Measurements from ENCODE around the gene ARRDC1.
A peak's percentile ranks its signal among the peaks of the same experiment; 100 is the strongest.
"Not testable (repeated sequence)": the region's sequence is repeated elsewhere in the genome, so short reads cannot be mapped to it uniquely, and the experiment has no call there.

Gene ARRDC1

GRCh38 chr9:137605121-137606004, at the start of gene ARRDC1:
Gene ARRDC1, plus strand, starts transcription at chr9:137605686. Its CDS starts 32 bp downstream, at chr9:137605718.
- peak; percentile 95 for DNase-seq

GRCh38 chr9:137556069-137556838, 49.2 kb upstream of the ARRDC1 start:
- no peak for DNase-seq

DNA sequence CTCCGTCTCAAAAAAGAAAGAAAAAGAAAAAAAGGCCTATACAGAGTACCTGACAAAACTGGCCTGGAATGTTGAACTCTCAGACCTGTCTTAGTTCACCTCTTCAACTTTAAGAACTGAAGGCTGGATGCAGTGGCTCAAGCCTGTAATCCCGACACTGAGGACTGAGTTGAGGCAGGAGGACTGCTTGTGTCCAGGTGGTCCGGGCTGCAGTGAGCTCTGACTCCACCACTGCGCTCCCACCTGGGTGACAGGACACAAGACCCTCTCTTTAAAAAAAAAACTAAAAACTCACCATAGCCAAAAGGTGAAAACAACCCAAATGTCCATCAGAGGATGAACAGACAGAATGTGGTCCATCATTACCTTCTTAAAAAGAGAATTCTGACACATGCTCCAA, 47.4 kb upstream of the ARRDC1 start:
- no peak for DNase-seq

- no peak for DNase-seq
Measured at GRCh38 chr9:137564134-137564533, 41.4 kb upstream of the ARRDC1 start.

DNA sequence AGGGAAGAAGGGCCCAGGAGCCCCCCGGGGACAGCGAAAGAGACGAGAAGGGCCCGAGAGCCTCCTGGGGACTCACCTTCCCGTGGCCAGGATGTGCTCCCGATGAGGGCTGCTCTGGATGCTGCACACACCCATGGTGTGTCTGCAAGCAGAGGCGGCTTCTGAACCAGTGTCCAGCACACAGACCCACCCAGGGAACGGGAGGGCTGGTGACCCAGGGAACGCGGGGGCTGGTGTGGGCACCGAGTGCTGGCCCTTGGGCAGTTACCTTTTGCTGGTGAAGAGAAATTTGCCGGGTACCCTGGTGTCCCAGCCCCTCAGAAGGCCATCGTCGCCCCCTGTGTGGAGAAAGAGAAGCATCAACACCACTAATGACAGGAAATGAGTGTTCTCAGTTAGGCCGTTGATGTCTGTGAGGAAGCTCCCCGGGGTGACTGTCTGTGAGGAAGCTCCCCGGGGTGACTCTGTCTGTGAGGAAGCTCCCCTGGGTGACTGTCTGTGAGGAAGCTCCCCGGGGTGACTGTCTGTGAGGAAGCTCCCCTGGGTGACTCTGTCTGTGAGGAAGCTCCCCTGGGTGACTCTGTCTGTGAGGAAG, 40.6 kb upstream of the ARRDC1 start:
- DNase-seq: no peak

- DNase-seq: not testable (repeated sequence)
Measured at GRCh38 chr9:137568445-137568844, 37.0 kb upstream of the ARRDC1 start.

DNA sequence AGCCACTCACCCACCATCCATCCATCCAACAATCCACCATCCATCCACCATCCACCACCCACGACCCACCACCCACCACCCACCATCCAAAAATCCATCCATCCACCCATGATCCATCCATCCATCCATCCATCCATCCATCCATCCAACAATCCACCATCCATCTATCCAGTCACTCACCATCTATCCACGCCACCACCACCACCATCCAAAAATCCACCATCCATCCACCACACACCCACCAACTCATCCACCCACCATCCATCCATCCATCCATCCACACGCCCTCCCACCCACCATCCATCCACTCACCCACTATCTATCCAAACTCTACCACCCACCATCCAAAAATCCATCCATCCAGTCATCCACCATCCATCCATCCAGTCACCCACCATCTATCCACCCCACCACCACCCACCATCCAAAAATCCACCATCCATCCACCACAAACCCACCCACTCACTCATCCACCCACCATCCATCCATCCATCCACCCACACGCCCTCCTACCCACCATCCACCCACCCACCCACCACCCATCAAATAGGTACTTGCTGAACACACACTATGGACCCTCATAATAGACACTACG, 35.8 kb upstream of the ARRDC1 start:
- no peak for DNase-seq

GRCh38 chr9:137570566-137570965, 34.9 kb upstream of the ARRDC1 start:
- no peak for DNase-seq

DNA sequence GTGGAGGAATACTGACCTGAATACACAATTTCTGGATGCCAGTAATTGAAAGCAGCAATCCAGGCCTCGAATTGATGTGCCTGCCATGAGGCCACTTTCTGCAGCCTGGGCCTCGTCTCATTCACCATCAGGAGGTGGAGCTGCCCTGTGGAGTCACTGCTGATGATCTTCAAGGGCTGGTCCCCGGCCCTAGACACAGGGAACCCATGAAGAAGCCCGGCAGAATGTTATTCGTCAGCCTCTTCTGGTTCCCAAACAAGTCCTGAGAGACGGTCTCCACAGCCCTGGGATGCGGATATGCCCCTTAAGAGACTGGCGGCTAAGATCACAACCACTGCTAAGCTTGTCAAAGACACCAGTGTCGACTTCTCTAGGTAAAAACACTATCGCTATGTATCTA, 31.3 kb upstream of the ARRDC1 start:
- no peak for DNase-seq

GRCh38 chr9:137575364-137575715, 30.1 kb upstream of the ARRDC1 start:
- DNase-seq: no peak

GRCh38 chr9:137575716-137576411, 29.6 kb upstream of the ARRDC1 start:
- no peak for DNase-seq

- peak; percentile 96 for DNase-seq
Measured at GRCh38 chr9:137578518-137579258, 26.8 kb upstream of the ARRDC1 start, which contains the start of gene DPH7. Gene DPH7, minus strand, starts transcription at chr9:137578925. Its CDS starts 148 bp downstream, at chr9:137578777.

GRCh38 chr9:137579259-137579604, 26.3 kb upstream of the ARRDC1 start:
- DNase-seq: no peak

- DNase-seq: no peak
Measured at GRCh38 chr9:137580209-137580953, 25.1 kb upstream of the ARRDC1 start.

GRCh38 chr9:137580954-137581322, 24.5 kb upstream of the ARRDC1 start:
- no peak for DNase-seq

DNA sequence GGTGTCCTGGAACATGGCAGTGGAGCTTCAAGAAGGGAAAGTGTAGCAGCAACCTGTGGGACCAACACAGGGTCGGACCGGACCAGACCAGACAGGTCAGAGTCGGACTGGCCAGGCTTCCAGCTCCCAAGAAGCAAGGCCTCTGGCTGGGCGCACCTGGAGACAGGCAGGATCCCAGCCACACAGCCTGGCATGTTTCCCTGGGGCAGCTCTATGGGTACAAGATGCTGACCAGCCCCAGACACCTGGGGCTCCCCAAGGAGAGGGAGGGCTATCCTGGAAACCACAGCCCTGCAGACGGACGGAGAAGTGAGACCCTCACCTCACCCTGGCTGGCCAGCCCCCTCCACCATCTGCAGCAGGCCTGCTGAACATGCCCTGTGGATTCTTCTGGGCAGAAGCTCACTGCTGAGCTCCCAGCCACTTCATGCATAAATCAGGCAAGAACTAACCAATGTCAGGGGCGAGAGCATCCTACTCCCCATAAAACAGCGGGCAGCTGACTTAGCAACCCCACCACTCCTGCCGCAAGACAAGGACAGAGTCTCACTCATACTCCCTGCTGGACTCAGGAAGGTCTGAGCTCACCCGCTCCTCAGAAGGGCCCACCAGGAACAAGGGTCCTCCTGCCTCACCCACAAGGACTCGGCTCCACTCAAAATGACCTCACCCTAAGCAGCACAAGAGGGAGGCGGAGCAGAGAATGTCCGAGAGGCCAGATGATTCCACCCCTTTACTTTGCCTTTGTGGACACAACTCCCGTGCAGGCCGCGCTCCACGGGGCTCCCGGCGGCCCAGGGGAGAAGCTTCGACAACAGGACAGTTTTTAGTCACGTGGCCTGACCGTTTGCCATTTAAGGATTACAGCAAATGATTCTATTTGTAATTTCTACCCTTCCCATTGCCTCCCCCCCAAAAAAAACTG, 23.9 kb upstream of the ARRDC1 start:
- no peak for DNase-seq

DNA sequence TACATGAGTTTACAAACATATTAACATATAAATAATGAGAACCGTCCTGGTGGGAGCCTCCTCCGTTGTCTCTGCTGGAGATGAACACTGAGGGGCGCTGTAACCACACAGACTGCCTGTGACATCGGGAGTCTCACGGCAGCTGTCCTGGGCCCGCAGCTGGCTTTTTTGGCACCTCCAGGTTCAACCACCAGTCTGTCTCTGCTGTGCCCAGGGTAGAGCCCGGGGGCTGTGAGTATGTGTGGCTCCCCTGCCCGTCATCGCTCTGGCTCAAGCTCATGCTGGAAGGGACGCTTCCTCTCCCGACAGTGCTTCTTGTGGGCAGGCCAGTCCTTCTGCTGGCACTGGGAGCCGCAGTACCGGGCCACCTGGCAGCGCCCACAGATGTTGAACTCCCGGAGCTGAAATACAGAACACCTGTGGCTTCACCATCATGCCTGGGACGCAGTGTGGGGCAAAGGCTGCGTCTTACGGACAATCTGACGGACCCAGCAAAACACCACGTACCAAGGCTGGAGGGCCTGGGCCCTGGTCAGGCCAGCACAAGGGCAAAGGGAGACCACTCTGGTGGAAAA, 23.1 kb upstream of the ARRDC1 start:
- DNase-seq: no peak

DNA sequence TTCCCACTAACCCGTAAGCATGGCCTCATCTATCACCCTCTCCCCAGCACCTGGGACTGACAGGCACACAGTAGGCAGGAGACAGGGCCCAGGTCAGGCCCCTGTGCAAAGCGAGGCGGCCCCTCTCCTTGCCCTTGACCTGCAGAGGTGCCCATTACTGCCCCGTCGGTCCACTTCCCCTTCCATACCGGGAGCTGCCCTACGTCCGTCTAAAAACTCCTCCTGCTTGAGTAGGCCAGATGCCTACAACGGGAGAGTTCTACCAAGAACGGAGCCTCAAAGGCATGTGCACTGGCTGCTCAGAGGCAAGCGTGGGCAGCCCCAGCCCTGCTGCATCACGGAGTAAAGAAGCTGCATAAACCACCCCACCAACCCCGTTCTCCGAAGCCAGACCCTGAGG, 22.1 kb upstream of the ARRDC1 start:
- no peak for DNase-seq

GRCh38 chr9:137583957-137584356, 21.5 kb upstream of the ARRDC1 start:
- DNase-seq: no peak

DNA sequence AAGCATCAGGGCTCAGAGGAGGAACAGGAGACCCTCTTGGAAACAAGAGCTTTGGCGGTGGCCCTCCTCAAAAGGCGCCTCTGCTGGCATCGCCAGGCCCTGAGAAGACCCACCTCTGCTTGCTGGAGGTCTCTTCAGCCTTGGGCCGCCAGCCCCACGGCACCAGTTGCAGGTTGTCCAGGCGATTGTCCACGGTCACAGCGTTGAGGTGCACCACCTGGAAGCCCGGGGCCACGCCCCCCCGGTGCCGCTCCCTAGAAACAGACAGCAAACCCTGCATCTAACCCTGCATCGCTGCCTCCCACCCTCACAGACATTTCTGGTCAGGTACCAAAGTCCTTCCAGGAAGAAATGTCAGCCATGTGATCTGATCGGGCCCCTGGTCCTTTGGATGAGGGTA, 18.6 kb upstream of the ARRDC1 start:
- DNase-seq: no peak
